Measurements from ENCODE around the gene ADGRA1.

The ADGRA1 gene

GRCh38 chr10:133058331-133059092 is 29.2 kb upstream of the ADGRA1 start:
- DNase-seq, result no peak

- DNase-seq, result no peak
Measured at GRCh38 chr10:133059093-133059470, 28.6 kb upstream of the ADGRA1 start.

- DNase-seq, result no peak
Measured at GRCh38 chr10:133059571-133059970, 28.2 kb upstream of the ADGRA1 start.

GRCh38 chr10:133060022-133060421 is 27.7 kb upstream of the ADGRA1 start:
- DNase-seq, result no peak

- DNase-seq, result no peak
Measured at GRCh38 chr10:133060466-133060865, 27.3 kb upstream of the ADGRA1 start.

GRCh38 chr10:133060881-133061280 is 26.8 kb upstream of the ADGRA1 start:
- no peak for DNase-seq

GRCh38 chr10:133061296-133062038 is 26.3 kb upstream of the ADGRA1 start:
- DNase-seq, result no peak

GRCh38 chr10:133062085-133062484 is 25.6 kb upstream of the ADGRA1 start:
- DNase-seq, result no peak

- no peak for DNase-seq
Measured at GRCh38 chr10:133062635-133063034, 25.1 kb upstream of the ADGRA1 start.

GRCh38 chr10:133067149-133068105 is 20.3 kb upstream of the ADGRA1 start:
- DNase-seq, result no peak

GRCh38 chr10:133068111-133069032 is 19.4 kb upstream of the ADGRA1 start:
- DNase-seq, result no peak

GRCh38 chr10:133069033-133069525 is 18.6 kb upstream of the ADGRA1 start:
- no peak for DNase-seq

GRCh38 chr10:133070405-133070804 is 17.3 kb upstream of the ADGRA1 start:
- DNase-seq, result no peak

- no peak for DNase-seq
Measured at GRCh38 chr10:133070810-133071209, 16.9 kb upstream of the ADGRA1 start.

GRCh38 chr10:133071733-133072132 is 16.0 kb upstream of the ADGRA1 start:
- DNase-seq, result no peak

- DNase-seq, result peak; percentile 9
Measured at GRCh38 chr10:133072196-133072595, 15.5 kb upstream of the ADGRA1 start.

- no peak for DNase-seq
Measured at GRCh38 chr10:133072720-133073390, 14.9 kb upstream of the ADGRA1 start.

GRCh38 chr10:133075346-133076137 is 12.2 kb upstream of the ADGRA1 start:
- DNase-seq, result no peak

GRCh38 chr10:133076274-133077038 is 11.3 kb upstream of the ADGRA1 start:
- DNase-seq, result no peak

All from NCI-H146 (cell line).